Glutamatergic neuron (in vitro differentiated cells): Measurements from ENCODE around the gene KLHDC7A. TPM values are rescaled to one million over a fixed set of nuclear protein-coding genes. Genes with fewer than 3 reads are reported as not detected.

ENCODE experiments used
- DNase-seq: peaks from one replicate; pipeline ENCODE4 v3.0.0; 2022
- H3K27ac Mint-ChIP-seq: one replicate; pipeline ENCODE4 v1.8.0; 2020; ENCODE audit warnings: mild to moderate bottlenecking, mixed read lengths, inconsistent platforms; ENCODE audit not compliant: unreplicated experiment
- H3K27me3 Mint-ChIP-seq: one replicate; pipeline ENCODE4 v1.8.0; 2020; ENCODE audit warnings: mild to moderate bottlenecking, moderate library complexity, mixed read lengths, inconsistent platforms; ENCODE audit not compliant: unreplicated experiment
- H3K36me3 Mint-ChIP-seq: one replicate; pipeline ENCODE4 v1.8.0; 2020; ENCODE audit warnings: mild to moderate bottlenecking, mixed read lengths, inconsistent platforms; ENCODE audit not compliant: unreplicated experiment
- H3K4me1 Mint-ChIP-seq: one replicate; pipeline ENCODE4 v1.8.0; 2020; ENCODE audit warnings: mild to moderate bottlenecking, low read depth, mixed read lengths, inconsistent platforms; ENCODE audit not compliant: unreplicated experiment
- H3K4me3 Mint-ChIP-seq: one replicate; pipeline ENCODE4 v1.8.0; 2020; ENCODE audit warnings: mild to moderate bottlenecking, mixed read lengths, inconsistent platforms; ENCODE audit not compliant: unreplicated experiment
- H3K9me3 Mint-ChIP-seq: one replicate; pipeline ENCODE4 v1.8.0; 2020; ENCODE audit warnings: mild to moderate bottlenecking, moderate library complexity, mixed read lengths, inconsistent platforms; ENCODE audit not compliant: unreplicated experiment
- total RNA-seq: library from RNA; stranded (reverse); fragmentation: NEBNext Ultra II Directional; extraction: Animal tissue kit (Norgen Biotek cat#: 25700); gene quantifications from one replicate; pipeline ENCODE4 v1.2.1, GENCODE V29; 2021; ENCODE audit not compliant: unreplicated experiment
- TF ChIP-seq, protein P1 (sequence below): fragments of 200-600 bp; sonication (generic); IDR thresholded peaks from one replicate; pipeline ENCODE4 v1.5.0; 2021; ENCODE audit not compliant: partially characterized antibody, unreplicated experiment

The KLHDC7A gene
- total RNA-seq, 1 donor from 2014 or later = not detected

GRCh38 chr1:18496056-18496455, 15.3 kb downstream of the KLHDC7A start:
- no peak for DNase-seq
- Mint-ChIP-seq H3K27ac (no peak overlapping the region), H3K9me3 (peaks cover 3% of the 10 kb centered on the region), H3K4me1 (no peaks in the 10 kb centered on the region), H3K36me3 (peaks cover 16% of the 10 kb centered on the region), H3K4me3 (no peak overlapping the region), H3K27me3 (no peaks in the 10 kb centered on the region)
- TF ChIP-seq, protein P1, sequence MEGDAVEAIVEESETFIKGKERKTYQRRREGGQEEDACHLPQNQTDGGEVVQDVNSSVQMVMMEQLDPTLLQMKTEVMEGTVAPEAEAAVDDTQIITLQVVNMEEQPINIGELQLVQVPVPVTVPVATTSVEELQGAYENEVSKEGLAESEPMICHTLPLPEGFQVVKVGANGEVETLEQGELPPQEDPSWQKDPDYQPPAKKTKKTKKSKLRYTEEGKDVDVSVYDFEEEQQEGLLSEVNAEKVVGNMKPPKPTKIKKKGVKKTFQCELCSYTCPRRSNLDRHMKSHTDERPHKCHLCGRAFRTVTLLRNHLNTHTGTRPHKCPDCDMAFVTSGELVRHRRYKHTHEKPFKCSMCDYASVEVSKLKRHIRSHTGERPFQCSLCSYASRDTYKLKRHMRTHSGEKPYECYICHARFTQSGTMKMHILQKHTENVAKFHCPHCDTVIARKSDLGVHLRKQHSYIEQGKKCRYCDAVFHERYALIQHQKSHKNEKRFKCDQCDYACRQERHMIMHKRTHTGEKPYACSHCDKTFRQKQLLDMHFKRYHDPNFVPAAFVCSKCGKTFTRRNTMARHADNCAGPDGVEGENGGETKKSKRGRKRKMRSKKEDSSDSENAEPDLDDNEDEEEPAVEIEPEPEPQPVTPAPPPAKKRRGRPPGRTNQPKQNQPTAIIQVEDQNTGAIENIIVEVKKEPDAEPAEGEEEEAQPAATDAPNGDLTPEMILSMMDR = no peak

DNA sequence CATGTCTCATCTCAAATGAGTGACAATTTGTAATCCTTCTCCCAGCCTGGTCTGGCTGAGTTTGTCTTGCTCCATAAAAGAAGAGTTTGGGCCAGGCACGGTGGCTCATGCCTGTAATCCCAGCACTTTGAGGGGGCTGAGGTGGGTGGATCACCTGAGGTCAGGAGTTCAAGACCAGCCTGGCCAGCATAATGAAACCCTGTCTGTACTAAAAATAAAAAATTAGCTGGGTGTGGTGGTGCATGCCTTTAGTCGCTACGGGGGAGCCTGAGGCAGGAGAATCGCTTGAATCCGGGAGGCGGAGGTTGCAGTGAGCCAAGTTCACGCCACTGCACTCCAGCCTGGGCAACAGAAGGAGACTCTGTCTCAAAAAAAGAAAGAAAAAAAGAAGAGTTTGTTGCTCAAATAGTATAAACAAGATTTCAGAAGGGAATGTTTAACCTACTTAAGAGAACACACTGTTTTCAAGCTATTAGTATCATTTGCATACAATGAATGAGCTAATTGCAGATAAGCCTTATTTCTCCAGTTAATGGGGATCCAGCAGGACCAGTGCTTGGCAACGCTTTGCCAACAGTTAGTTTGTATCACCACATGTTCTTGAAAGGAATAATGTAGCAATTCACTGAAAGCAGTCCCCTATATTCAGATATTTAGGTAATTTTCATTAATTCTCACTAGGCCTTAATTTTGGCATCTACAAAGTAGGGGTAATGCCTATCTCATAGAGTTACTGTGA, 15.9 kb downstream of the KLHDC7A start:
- Mint-ChIP-seq H3K9me3 (peaks cover 3% of the 10 kb centered on the region), H3K36me3 (peaks cover 16% of the 10 kb centered on the region), H3K27me3 (no peaks in the 10 kb centered on the region), H3K4me1 (no peaks in the 10 kb centered on the region), H3K4me3 (no peak overlapping the region), H3K27ac (no peak overlapping the region)
- TF ChIP-seq, protein P1 = no peak
- no peak for DNase-seq

GRCh38 chr1:18501833-18502232, 21.1 kb downstream of the KLHDC7A start:
- Mint-ChIP-seq H3K4me3 (no peak overlapping the region), H3K27ac (no peak overlapping the region), H3K27me3 (peaks cover 2% of the 10 kb centered on the region), H3K4me1 (no peaks in the 10 kb centered on the region), H3K36me3 (no peaks in the 10 kb centered on the region), H3K9me3 (no peaks in the 10 kb centered on the region)
- no peak for DNase-seq
- TF ChIP-seq, protein P1 = no peak

DNA sequence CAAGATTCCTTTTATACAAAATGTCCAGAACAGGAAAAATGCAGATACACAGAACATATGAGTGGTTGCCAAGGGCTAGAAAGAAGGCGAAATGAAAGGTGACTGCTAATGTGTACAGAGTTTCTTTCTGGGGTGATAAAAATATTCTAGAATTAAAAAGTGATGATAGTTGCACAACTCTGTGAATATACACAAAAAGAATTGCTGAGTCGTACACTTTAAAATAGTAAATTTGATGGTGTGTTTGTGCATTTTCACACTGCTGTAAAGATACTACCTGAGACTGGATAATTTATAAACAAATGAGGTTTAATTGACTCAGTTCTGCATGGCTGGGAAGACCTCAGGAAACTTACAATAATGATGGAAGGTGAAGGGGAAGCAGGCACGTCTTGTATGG, 23.9 kb downstream of the KLHDC7A start:
- H3K9me3 Mint-ChIP-seq = no peaks in the 10 kb centered on the region
- H3K4me3 Mint-ChIP-seq = no peak overlapping the region
- peaks cover 2% of the 10 kb centered on the region for H3K27me3 Mint-ChIP-seq
- H3K27ac Mint-ChIP-seq = no peak overlapping the region
- TF ChIP-seq, protein P1 = no peak
- no peaks in the 10 kb centered on the region for H3K36me3 Mint-ChIP-seq
- DNase-seq = no peak
- H3K4me1 Mint-ChIP-seq = no peaks in the 10 kb centered on the region

DNA sequence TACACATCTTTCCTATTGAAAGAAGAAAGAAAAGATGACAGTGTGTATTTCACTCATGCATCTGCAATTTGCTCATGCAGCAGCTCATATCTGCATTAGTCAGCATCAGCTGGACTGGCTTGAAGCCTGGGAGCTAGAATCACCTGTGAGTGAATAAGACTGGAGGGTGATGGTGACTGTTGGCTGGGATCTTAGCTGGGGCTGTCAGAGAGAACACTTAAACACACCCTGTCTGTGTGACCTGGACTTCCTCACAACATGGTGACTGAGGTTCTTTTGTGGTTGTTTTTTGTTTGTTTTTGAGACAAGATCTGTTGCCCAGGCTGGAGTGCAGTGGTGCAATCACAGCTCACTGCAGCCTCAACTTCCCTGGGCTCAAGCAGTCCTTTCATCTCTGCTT, 24.9 kb downstream of the KLHDC7A start:
- no peak overlapping the region for H3K27ac Mint-ChIP-seq
- no peaks in the 10 kb centered on the region for H3K9me3 Mint-ChIP-seq
- H3K27me3 Mint-ChIP-seq = peaks cover 2% of the 10 kb centered on the region
- no peak for DNase-seq
- no peak overlapping the region for H3K4me3 Mint-ChIP-seq
- no peaks in the 10 kb centered on the region for H3K36me3 Mint-ChIP-seq
- TF ChIP-seq, protein P1 = no peak
- no peaks in the 10 kb centered on the region for H3K4me1 Mint-ChIP-seq
